ENCODE results near the gene CDKAL1.

CDKAL1 gene

GRCh38 chr6:20850686-20851416 lies 316.6 kb downstream of the CDKAL1 start:
- no peaks in the 10 kb centered on the region for H4K20me1 ChIP-seq (ENCODE audit: insufficient read depth, low read length)
- ATAC-seq (ENCODE audit: insufficient read depth, low read depth) (no peak), DNase-seq (no peak)
- no peaks in the 10 kb centered on the region for H3K9me3 ChIP-seq (ENCODE audit: insufficient read depth, low read length, severe bottlenecking)
- TF ChIP-seq CTCF (IDR thresholded peaks at IDR 0.05; ENCODE audit: borderline replicate concordance, extremely low read depth, low read length, poor library complexity, severe bottlenecking) (no peak), EZH2 (IDR thresholded peaks at IDR 0.05; ENCODE audit: borderline replicate concordance, low read depth, low read length, severe bottlenecking) (no peak)
- no peak overlapping the region for H3K4me3 ChIP-seq (ENCODE audit: low read depth in 1 of 2, low read length in 2 of 2)
- no peak overlapping the region for H3K27ac ChIP-seq (ENCODE audit: low read length)
- no peak overlapping the region for H3K4me2 ChIP-seq (ENCODE audit: insufficient read depth, low read length)
- H3K9ac ChIP-seq (ENCODE audit: low read depth, low read length) = no peak overlapping the region
- peaks cover 39% of the 10 kb centered on the region for H3K4me1 ChIP-seq (ENCODE audit: insufficient read depth, low read length)
- no peaks in the 10 kb centered on the region for H3K79me2 ChIP-seq (ENCODE audit: insufficient read depth, low read length)
- H3K27me3 ChIP-seq (ENCODE audit: insufficient read depth, low read length, poor library complexity) = no peaks in the 10 kb centered on the region
- H2AFZ ChIP-seq (ENCODE audit: low read depth, low read length) = no peak overlapping the region
- H3K36me3 ChIP-seq (ENCODE audit: insufficient read depth, low read length) = no peaks in the 10 kb centered on the region

- Histone ChIP-seq H3K36me3 (ENCODE audit: insufficient read depth, low read length) (no peaks in the 10 kb centered on the region), H3K27ac (ENCODE audit: low read length) (no peak overlapping the region), H3K9ac (ENCODE audit: low read depth, low read length) (no peak overlapping the region), H2AFZ (ENCODE audit: low read depth, low read length) (no peak overlapping the region), H3K4me2 (ENCODE audit: insufficient read depth, low read length) (no peak overlapping the region), H3K79me2 (ENCODE audit: insufficient read depth, low read length) (no peaks in the 10 kb centered on the region), H3K4me3 (ENCODE audit: low read depth in 1 of 2, low read length in 2 of 2) (no peak overlapping the region), H3K9me3 (ENCODE audit: insufficient read depth, low read length, severe bottlenecking) (no peaks in the 10 kb centered on the region), H3K27me3 (ENCODE audit: insufficient read depth, low read length, poor library complexity) (no peaks in the 10 kb centered on the region), H4K20me1 (ENCODE audit: insufficient read depth, low read length) (no peaks in the 10 kb centered on the region), H3K4me1 (ENCODE audit: insufficient read depth, low read length) (peaks cover 30% of the 10 kb centered on the region)
- TF ChIP-seq CTCF (IDR thresholded peaks at IDR 0.05; ENCODE audit: borderline replicate concordance, extremely low read depth, low read length, poor library complexity, severe bottlenecking) (no peak), EZH2 (IDR thresholded peaks at IDR 0.05; ENCODE audit: borderline replicate concordance, low read depth, low read length, severe bottlenecking) (no peak)
- ATAC-seq (ENCODE audit: insufficient read depth, low read depth) (no peak), DNase-seq (no peak)
Measured at GRCh38 chr6:20851795-20852194, 317.5 kb downstream of the CDKAL1 start.

- Histone ChIP-seq H3K27me3 (ENCODE audit: insufficient read depth, low read length, poor library complexity) (no peaks in the 10 kb centered on the region), H3K9me3 (ENCODE audit: insufficient read depth, low read length, severe bottlenecking) (no peaks in the 10 kb centered on the region), H3K4me2 (ENCODE audit: insufficient read depth, low read length) (no peak overlapping the region), H3K27ac (ENCODE audit: low read length) (no peak overlapping the region), H3K9ac (ENCODE audit: low read depth, low read length) (no peak overlapping the region), H3K36me3 (ENCODE audit: insufficient read depth, low read length) (no peaks in the 10 kb centered on the region), H3K4me3 (ENCODE audit: low read depth in 1 of 2, low read length in 2 of 2) (no peak overlapping the region), H3K79me2 (ENCODE audit: insufficient read depth, low read length) (no peaks in the 10 kb centered on the region), H3K4me1 (ENCODE audit: insufficient read depth, low read length) (peaks cover 9% of the 10 kb centered on the region; the same call in 1 of the 2 replicates), H4K20me1 (ENCODE audit: insufficient read depth, low read length) (no peaks in the 10 kb centered on the region), H2AFZ (ENCODE audit: low read depth, low read length) (no peak overlapping the region)
- DNase-seq = no peak
- ATAC-seq (ENCODE audit: insufficient read depth, low read depth) = no peak
- TF ChIP-seq CTCF (IDR thresholded peaks at IDR 0.05; ENCODE audit: borderline replicate concordance, extremely low read depth, low read length, poor library complexity, severe bottlenecking) = no peak
- no peak for TF ChIP-seq EZH2 (IDR thresholded peaks at IDR 0.05; ENCODE audit: borderline replicate concordance, low read depth, low read length, severe bottlenecking)
Measured at GRCh38 chr6:20853828-20854227, 319.6 kb downstream of the CDKAL1 start.

Measured in DND-41 (cell line).